HG03039 (cell line): Measurements from ENCODE around the gene C11orf91.
"Not testable (repeated sequence)": the region's sequence is repeated elsewhere in the genome, so short reads cannot be mapped to it uniquely, and the experiment has no call there.

ENCODE experiments used
- ATAC-seq: cut with Tn5 transposase; IDR thresholded peaks from one replicate; pipeline ENCODE4 v1.9.1; 2021; ENCODE audit warnings: mild to moderate bottlenecking, moderate library complexity; ENCODE audit not compliant: unreplicated experiment

Gene C11orf91

DNA sequence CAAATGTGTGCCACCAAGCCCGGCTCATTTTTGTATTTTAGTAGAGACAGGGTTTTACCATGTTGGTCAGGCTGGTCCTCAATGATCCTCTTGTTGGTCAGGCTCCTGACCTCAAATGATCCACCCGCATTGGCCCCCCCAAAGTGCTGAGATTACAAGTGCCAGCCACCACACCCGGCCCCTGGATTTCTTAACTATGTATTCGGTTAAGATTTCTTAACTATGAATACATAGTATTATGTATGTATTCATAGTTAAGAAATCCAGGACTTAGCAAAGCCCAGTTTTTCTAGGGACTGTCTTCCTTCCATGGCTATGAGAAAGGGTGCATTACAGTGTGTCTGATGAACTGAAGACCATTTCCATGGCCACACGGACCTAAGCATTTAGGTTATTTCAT is 1.7 kb downstream of the C11orf91 start:
- ATAC-seq, result no peak

DNA sequence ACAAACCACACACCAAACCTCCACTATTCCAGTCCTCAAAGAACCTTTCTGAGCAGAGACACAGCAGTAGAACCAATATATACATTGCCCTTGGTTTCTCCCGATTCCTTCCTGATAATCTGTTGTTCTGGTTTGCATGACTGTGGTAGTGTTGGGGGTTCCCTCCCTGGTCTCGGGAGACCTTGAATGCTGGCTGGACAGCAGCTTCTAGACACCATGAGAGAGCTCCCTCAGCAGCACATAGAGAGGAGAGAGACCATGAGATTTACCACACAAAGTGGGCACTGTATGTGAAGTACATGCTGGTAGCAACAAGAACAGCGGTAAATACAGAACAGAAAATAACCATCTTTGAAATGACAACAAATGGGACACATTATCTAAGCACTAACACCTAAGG is 2.6 kb downstream of the C11orf91 start:
- no peak for ATAC-seq

DNA sequence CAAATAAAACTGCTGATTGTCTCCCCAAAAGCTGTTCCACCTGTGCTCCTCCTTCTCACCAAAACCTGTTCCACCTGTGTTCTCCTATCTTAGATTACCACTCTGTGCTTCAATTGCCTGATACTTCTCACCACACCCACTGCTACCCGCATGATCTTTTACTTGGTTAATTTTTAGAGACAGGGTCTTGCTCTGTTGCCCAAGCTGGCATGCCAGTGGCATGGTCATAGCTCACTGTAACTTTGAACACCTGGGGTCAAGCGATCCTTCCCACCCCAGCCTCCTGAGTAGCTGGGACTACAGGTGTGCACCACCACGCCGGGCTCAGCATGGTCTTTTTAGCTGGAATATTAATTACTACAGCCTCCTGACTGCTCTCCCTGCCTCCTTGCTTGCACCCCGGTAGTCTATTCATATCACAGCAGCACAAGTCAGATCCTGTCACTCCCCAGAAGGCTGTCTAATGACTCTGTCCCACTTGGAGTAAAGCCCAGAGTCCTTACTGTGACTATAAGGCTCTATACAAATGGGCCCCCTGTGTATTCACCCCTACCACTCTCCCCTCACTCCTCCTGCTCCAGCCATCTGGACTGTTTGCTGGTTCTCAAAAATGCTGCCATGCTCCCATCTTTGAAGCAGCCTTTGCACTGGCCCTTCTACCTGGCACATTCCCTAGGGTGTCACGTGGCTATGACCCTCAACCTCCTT is 3.5 kb downstream of the C11orf91 start:
- no peak for ATAC-seq

DNA sequence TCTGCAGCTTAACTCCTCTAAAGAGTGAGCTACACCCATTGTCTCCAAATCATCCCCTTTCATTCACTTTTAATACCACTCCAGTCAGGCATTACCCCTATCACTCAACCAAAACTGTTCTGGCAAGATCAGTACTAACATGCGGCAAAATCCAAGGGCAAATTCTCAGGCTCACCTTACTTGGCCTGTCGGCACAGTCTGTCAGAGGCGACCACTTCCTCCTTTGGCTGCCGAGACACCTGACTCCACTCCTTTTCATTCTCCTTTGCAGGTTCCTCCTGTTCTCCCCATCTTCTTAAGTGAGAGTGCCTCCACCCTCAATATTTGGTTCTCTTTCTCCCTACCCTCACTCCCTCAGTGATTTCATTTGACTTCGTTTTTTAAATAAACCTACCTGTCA is 4.2 kb downstream of the C11orf91 start:
- ATAC-seq, result no peak

DNA sequence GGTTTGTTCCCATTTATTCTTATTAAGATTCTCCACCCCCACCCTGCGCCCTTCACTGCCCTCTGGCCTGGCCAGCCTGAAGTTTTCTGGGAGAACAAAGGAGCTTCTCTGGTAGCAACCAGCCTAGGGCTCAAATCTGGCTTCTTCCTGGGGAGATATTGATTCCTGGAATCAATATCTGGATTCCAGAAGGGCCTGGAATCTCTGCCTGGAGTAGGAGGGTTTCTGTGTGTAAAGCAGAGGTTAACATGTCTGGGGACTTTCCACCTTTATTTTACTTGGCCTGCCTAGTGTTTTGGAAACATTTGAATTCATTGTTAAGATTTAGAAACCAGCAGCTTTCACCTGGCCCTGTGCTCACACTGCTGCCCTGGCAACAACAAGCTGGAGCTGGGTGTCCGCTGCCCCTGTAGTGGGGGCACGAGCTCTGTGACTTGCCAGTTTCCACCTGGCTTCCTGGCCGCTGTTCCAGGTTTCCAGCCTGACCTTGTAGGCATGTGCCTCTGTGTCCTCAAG is 5.5 kb downstream of the C11orf91 start:
- ATAC-seq, result no peak

DNA sequence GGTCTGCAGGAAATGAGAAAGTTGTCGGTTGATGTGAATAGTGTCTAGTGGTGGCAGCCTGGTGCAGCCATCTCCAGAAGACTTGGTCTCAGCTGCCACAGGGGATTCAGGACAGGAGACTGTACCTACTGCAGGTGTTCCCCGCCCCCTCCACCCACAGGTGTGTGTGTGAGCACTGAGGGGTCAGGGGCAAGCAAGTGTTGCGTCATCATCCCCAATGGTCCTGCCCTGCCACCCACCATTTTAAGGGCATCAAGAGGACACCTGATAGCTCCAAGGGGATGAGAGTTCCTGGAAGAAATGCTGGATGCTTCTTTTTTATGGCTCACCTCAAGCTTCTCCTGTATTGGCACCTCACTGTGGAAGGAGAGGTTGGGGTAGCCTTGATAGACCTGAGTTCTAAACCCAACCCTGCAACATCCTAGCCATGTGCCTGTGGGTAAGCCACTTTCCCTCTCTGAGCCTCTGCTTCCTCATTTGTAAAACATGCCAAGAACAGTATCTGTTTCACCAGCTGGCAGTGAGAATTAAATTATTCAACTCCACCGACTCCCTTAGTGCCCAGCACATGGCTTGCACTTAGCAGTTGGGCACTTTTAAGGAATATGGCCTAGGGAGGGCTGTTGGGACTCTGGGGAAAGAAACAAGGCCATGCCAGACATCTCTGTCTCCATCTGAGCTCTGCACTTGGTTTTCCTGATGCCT is 6.1 kb downstream of the C11orf91 start:
- ATAC-seq, result no peak

DNA sequence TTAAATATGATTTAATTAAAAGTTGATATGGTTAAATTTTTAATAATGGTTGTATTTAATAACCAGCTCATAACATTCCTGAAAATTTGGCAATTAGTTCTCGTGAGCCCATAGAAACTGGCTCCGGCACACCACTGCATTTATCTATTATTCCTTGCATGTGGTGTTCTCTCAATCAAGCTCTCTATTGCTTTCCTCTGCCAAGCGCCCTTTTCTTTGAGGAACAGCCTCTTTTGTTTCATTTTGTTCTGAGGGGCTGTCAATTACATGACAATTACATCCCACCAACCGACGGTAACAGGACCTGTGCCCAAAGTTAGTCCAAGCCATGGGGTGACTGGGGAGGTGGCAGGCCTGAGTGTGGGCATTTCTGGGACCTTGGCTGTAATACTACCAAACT is 8.1 kb downstream of the C11orf91 start:
- ATAC-seq, result no peak

DNA sequence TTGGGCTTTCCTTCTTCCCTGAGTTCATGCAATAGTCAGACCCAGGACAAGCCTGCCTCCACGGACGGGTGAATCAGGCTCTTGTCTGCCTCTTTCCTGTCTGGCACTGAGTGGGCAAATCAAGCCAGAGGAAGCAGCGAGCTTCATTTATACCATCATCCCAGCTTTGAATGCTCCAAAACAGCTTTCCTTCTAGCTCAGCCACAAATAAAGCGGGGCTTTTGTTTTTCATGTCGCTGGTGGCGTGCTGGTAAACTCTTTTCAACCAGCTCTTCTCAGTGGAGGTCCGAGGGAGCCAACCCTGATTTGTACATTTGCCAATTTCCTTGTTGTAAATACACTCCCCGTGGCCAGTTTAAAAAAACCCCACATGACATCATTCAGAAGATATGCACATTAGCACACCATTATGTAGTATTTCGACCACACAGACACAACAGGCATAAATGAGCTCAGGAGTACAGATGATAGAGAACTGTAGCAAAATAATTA is 8.6 kb downstream of the C11orf91 start:
- no peak for ATAC-seq

DNA sequence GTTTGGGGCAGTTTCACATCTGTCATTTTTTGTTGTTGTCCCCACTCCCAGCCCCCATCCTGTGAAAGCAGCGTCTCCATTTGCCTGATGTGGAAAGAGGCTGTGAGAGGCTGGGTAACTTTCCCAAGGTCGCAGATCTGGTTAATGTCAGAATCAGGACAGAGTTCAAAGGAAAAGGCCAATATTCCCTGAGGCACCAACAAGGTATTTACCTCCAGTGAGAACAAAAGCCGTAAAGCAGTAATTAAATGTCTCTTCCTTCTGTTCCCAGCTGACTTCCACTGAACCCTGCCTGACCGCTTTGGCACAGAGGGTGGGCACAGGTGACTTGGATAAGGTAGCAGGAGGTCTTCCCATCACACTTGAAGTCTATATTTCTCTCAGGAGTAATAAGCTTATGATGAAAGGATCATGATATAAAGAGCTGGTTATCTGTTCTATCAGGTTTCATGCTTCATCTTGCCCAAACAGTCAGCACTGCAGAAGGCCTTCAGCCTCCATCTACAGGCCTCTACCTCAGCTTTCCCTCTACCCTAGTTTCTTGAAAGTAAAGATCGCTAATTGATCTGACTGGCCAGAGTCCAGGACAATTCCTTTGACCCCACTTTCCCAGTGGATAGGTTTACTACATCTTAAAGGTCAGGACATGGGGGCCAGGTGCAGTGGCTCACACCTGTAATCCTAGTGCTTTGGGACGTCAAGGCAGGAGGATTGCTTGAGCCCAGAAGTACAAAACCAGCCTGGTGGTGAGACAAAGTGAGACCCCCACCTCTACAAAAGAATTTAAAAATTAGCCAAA is 9.4 kb downstream of the C11orf91 start:
- ATAC-seq, result no peak

DNA sequence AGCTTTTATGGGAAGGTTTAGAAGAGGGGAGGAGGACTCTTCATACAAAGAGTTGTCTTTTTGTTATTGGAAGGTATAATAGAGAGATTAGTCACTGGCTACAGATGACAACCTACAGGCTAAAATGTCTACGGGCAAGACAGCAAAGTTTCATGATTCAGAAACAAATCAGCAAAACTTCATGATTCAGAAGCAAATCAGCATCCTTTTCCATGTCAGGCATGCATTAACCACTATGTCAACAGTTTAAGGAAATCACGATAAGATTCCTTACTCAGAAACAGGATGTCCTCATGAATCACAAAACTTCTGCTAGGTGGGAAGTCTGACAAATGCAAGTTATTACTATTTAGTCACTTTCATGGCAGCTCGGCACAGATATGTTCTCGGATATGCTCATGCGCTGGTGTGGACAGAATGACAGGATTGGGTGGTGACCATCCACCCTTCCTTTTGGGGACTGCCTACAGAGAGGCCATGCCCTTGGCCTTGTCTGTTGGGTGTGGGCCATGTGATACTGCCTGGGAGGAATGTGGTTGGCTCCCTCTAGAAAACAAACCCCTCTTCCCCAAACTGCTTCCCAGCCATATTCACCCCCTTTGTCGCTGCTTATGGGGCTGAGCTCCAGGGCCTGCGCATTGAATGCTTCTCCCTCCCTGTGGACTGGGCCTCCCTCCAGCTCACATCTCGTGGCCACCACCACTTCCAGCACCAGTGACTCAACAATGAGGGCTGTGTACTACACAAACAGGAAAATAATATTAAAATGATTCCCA is 10.1 kb downstream of the C11orf91 start:
- ATAC-seq, result no peak

DNA sequence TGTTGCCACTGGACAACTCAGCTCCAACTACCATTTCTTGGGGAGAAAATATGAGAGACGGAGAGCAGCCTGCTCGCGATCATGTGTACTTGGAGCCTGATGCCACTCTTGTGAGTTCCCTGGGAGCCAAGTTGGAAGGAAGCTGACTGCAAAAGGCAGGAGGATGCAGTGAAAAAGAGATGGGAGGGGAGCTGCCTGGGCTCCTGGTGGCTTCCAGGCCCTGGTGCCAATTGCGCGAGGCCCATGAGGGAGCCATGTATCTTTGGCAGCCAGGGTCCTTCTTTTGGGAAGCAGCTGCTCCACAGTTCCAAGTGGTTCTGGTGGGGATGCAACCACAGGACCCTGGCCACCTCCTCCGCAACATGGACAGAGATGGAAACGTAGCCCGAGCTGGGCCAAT is 11.1 kb downstream of the C11orf91 start:
- ATAC-seq, result no peak

DNA sequence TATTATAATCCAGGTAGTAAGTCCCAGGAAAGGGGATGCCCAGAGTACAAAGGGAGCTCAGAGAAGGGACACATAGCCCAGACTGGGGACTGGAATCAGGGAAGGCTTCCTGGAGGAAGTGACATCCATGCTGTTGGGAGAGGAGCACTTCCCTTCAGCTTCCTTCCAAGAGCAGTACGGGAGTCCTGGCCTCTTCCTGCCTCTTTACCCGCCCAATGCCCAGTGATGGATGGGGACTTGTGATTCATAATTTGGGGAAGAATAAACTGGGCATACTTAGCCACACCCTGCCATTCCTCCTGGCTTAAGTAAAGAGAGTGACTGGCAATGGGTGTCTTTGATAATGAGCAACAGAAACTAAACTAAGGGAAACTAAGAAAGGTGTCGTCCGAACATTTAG is 11.5 kb downstream of the C11orf91 start:
- ATAC-seq, result no peak

DNA sequence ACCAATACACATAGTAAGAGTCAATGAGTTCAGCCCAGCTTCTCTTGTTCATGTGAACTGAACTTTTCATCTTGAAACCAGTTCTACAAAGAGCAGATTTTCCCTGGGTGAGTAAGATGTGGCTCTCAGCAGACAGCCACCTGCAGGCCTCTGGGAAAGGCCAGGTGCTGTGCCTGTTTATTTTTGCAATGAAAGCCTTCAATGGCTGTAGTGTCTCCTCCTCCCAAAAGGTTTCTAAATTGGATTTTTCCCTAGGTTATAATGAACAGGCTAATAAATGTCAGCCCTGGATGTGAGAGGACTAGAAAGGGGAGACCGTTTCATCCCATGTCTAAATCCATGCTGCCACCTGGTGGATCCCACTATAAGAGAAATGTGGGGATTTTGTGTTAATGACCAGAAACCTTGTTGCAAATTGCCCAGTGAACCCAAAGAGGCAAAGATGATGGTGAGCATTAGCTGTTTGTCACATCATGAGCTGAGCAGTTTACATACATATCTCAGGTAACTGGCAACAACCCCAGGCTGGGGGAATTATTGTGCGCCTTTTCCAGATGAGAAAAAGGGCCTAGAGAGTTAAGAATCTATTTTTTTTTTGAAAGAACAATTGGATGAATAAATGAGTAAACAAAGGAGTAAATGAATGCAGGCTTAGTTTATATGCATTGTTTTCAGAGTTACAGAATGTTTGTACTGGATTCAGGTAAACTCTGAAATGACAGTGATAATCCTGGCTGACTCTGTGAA is 12.7 kb downstream of the C11orf91 start:
- ATAC-seq, result no peak

DNA sequence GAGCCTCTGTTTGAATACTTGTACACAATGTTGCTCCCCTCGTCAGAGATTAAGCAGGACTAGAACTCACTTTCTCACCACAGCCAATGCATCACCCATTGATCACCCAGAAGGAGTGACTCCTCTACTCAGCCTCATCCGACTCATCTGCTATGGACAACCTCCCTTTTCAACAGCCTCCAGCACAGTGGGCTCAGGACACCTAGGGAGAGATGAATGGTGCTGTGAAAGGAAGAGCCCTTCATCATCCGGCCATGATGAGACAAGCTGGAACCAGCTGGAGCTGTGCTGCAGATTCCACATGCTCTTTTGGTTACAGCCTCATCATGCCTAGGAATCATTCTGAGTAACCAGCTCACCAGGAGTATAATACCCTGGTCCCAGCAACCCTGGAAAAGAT is 15.5 kb downstream of the C11orf91 start:
- ATAC-seq, result no peak

DNA sequence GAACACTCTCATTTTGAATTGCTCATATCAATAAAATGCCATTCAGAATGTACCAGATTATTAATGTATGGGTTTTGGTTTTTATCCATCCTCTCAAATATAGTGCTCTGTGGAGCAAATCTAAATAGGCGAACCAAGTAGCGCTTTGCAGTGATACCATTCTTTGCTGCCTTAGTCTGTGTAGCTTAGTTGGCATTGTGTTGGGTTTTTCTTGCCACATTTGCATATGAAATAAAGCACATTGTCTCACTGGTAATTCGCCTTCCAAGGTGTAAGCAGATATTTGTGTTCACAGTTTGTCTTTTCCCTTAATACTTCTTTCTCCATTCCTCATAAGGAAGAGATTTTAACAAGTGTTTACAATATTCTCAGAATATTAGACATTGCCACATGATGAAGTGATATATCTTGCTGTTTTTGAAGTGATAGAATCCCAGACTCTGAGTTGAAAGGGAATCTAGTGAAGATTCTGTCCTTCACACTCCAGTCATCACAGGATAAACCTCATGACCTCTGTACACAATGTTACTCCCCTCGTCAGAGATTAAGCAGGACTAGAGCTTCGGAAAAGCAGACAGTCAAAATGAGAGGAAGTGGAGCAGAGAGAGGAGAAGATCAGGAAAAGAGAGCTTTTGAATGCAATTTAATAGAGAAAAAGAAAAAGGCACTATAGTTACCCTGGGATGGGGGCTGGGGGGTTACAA is 16.5 kb downstream of the C11orf91 start:
- no peak for ATAC-seq

DNA sequence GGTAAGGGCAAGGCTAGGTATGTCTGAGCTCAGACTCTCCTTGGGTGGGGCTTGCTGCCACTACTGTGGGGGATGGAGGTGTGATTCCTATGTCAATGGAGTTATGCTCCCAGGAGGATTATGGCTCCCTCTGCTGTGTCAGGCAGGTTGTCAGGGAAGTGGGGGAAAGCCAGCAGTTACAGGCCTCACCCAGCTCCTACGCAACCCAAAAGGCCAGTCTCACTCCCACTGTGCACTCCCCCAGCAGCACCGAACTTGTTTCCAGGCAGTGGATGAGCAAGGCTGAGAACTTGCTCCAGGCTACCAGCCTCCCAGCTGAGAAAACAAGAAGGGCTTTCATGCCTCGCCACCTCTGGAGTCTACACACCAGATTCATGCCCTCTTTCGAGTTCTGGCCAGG is 18.2 kb downstream of the C11orf91 start:
- ATAC-seq, result no peak

DNA sequence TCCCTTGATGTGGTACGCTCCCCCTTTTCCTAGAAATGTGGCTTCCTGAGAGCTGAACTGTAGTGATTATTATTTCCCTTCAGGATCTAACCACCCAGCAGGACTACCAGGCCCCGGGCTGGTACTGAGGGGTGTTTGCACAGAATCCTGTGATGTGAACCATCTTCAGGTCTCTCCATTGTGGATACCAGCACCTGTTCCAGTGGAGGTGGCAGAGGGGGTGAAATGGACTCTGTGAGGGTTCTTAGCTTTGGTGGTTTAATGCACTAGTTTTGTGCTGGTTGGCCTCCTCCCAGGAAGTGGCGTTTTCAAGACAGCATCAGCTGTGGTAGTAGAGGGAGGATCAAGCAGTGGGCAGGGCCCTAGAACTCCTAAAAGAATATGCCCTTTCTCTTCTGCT is 18.6 kb downstream of the C11orf91 start:
- no peak for ATAC-seq

DNA sequence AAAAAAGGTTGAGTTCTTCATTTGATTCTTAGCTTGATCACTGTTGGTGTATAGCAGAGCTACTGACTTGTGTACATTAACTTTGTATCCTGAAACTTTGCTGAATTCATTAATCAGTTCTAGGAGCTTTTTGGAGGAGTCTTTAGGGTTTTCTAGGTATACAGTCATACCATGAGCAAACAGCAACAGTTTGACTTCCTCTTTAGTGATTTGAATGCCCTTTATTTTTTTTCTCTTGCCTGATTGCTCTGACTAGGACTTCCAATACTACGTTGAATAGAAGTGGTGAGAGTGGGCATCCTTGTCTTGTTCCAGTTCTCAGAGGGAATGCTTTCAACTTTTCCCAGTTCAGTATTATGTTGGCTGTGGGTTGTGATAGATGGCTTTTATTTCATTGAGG is 22.0 kb downstream of the C11orf91 start:
- ATAC-seq, result not testable (repeated sequence)

DNA sequence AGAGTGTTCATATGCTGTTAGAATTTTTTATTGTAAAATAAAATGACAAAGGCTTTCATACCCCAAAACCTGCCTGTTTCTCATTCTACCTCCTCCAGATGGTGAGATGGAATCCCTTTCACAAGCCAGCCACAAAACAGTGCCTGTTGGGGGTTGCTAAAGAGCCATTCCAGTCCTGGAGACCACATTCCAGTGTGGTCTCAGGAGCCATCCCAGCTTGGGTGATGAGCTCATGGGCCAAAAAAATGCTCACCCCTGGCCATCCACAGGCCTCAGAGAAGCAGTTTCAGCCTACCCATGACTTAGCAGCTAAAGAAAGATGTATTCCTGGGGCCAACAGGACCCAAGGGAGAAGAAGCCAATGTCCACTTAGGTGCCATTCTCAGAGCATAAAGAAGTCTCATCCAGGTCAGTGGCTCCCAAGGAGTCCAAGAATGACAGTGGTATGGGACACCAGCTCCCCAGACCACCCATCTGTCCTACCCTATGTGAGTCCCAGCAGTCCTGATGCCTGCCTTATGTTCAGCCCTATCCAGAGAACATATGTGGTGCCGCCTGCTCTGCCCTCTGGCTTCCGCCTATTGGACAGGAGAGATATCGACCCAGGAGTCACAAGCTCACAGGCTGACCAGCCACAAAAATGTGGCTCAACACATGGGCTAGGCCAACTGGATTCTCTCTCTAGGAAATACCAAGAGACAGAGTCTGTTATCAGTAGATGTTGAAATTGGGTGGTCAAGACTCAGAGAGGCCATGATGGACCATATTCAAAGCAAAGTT is 26.4 kb downstream of the C11orf91 start:
- no peak for ATAC-seq
